Measurements from ENCODE around the gene RNF125.

Gene RNF125

GRCh38 chr18:32026491-32027086 lies 8.0 kb downstream of the RNF125 start:
- H3K36me3 ChIP-seq (ENCODE audit: control insufficient read depth in 2 of 2, insufficient read depth in 1 of 2, low read length in 2 of 2) = no peaks in the 10 kb centered on the region
- TF ChIP-seq ZNF223 (tag by site-specific recombination; IDR thresholded peaks at IDR 0.05) (no peak), ZNF324 (tag by site-specific recombination; IDR thresholded peaks at IDR 0.05) (no peak), ZNF610 (tag by site-specific recombination; IDR thresholded peaks at IDR 0.05; ENCODE audit: borderline replicate concordance) (no peak), ZNF10 (tag by site-specific recombination; IDR thresholded peaks at IDR 0.05) (no peak), ZBTB10 (tag by site-specific recombination; IDR thresholded peaks at IDR 0.05) (no peak), ZNF76 (tag by site-specific recombination; IDR thresholded peaks at IDR 0.05; ENCODE audit: borderline replicate concordance, low read depth) (no peak), ZNF280D (tag by site-specific recombination; IDR thresholded peaks at IDR 0.05) (no peak), ZNF791 (tag by site-specific recombination; IDR thresholded peaks at IDR 0.05) (no peak), KLF1 (tag by site-specific recombination; IDR thresholded peaks at IDR 0.05) (no peak), ZNF274 (IDR thresholded peaks at IDR 0.05; ENCODE audit: low read length) (no peak), ZNF274 (tag by site-specific recombination; IDR thresholded peaks at IDR 0.05; ENCODE audit: borderline replicate concordance) (no peak)
- ChIA-PET CTCF (interaction anchor here (0.6 kb wide), 1 partner anchor 1024 kb away, joined by 4 read pairs; no protein-coding TSS in a partner anchor), POLR2A (no interaction called here)
- H3K4me3 ChIP-seq (ENCODE audit: low read depth, low read length) = no peak overlapping the region
- no peaks in the 10 kb centered on the region for H3K9me3 ChIP-seq (ENCODE audit: control insufficient read depth, insufficient read depth, low read depth, low read length)
- no peaks in the 10 kb centered on the region for H3K4me1 ChIP-seq (ENCODE audit: control insufficient read depth, insufficient read depth, low read length)
- H3K27ac ChIP-seq (ENCODE audit: extremely low read depth, low read depth, low read length) = no peak overlapping the region

GRCh38 chr18:32029558-32029957 lies 10.9 kb downstream of the RNF125 start:
- Histone ChIP-seq H3K27ac (ENCODE audit: extremely low read depth, low read depth, low read length) (no peak overlapping the region), H3K36me3 (ENCODE audit: control insufficient read depth in 2 of 2, insufficient read depth in 1 of 2, low read length in 2 of 2) (no peaks in the 10 kb centered on the region), H3K4me3 (ENCODE audit: low read depth, low read length) (no peak overlapping the region), H3K9me3 (ENCODE audit: control insufficient read depth, insufficient read depth, low read depth, low read length) (no peaks in the 10 kb centered on the region), H3K4me1 (ENCODE audit: control insufficient read depth, insufficient read depth, low read length) (no peaks in the 10 kb centered on the region)
- TF ChIP-seq SETDB1 (IDR thresholded peaks at IDR 0.05; ENCODE audit: insufficient read length, low read length) (no peak), ZNF202 (tag by site-specific recombination; IDR thresholded peaks at IDR 0.05; ENCODE audit: borderline replicate concordance) (no peak), ZNF600 (tag by site-specific recombination; IDR thresholded peaks at IDR 0.05) (no peak), ZNF555 (tag by site-specific recombination; conservative IDR thresholded peaks at IDR 0.05) (no peak)
- ChIA-PET CTCF (no interaction called here), POLR2A (no interaction called here)

GRCh38 chr18:32032609-32033008 lies 14.0 kb downstream of the RNF125 start:
- Histone ChIP-seq H3K27ac (ENCODE audit: extremely low read depth, low read depth, low read length) (no peak overlapping the region), H3K4me1 (ENCODE audit: control insufficient read depth, insufficient read depth, low read length) (no peaks in the 10 kb centered on the region), H3K9me3 (ENCODE audit: control insufficient read depth, insufficient read depth, low read depth, low read length) (no peaks in the 10 kb centered on the region), H3K4me3 (ENCODE audit: low read depth, low read length) (no peak overlapping the region), H3K36me3 (ENCODE audit: control insufficient read depth in 2 of 2, insufficient read depth in 1 of 2, low read length in 2 of 2) (peaks cover 0 to 3% of the 10 kb centered on the region in 2 experiments; a peak in 1 of 3 replicates)
- ChIA-PET CTCF (interaction anchor here (0.6 to 1.2 kb wide), 2 partner anchors 40 to 634 kb away, joined by 4 read pairs; no protein-coding TSS in a partner anchor), POLR2A (no interaction called here)
- TF ChIP-seq ZNF707 (tag by site-specific recombination; IDR thresholded peaks at IDR 0.05) = no peak
- no peak for TF ChIP-seq ZNF211 (tag by site-specific recombination; IDR thresholded peaks at IDR 0.05; ENCODE audit: low read depth)
- TF ChIP-seq HOXD13 (CRISPR knock-in tag; IDR thresholded peaks at IDR 0.05; ENCODE audit: borderline replicate concordance) = no peak

All from HEK293 (cell line).